Subcutaneous abdominal adipose tissue (tissue), 5 donors: ENCODE measurements around the gene RAB36.

Source experiments
- H3K27ac ChIP-seq: one replicate; pipeline ENCODE4 v1.7.0; 2013; ENCODE audit warnings: low read depth, mild to moderate bottlenecking, inconsistent platforms, low read length, moderate library complexity
- H3K27me3 ChIP-seq, 5 donors: one replicate each; pipeline ENCODE4 v1.7.0; 2013; ENCODE audit warnings: low read length in 5 of 5, inconsistent platforms in 1 of 5; ENCODE audit not compliant: control insufficient read depth in 5 of 5, insufficient read depth in 4 of 5
- H3K36me3 ChIP-seq, 5 donors: one replicate each; pipeline ENCODE4 v1.7.0; 2013; ENCODE audit warnings: low read length in 5 of 5; ENCODE audit not compliant: control insufficient read depth in 5 of 5, insufficient read depth in 5 of 5
- H3K4me1 ChIP-seq, 5 donors: one replicate each; pipeline ENCODE4 v1.7.0; 2013; ENCODE audit warnings: low read length in 5 of 5, mild to moderate bottlenecking in 3 of 5, moderate library complexity in 1 of 5; ENCODE audit not compliant: control insufficient read depth in 5 of 5, insufficient read depth in 5 of 5
- H3K4me3 ChIP-seq, 5 donors: one replicate each; pipeline ENCODE4 v1.7.0; 2013; ENCODE audit warnings: low read length in 5 of 5, low read depth in 1 of 5
- H3K9ac ChIP-seq, 5 donors: one replicate each; pipeline ENCODE4 v1.7.0; 2013; ENCODE audit warnings: low read length in 5 of 5, mild to moderate bottlenecking in 4 of 5, moderate library complexity in 3 of 5
- H3K9me3 ChIP-seq, 5 donors: one replicate each; pipeline ENCODE4 v1.7.0; 2013; ENCODE audit warnings: low read length in 5 of 5; ENCODE audit not compliant: control insufficient read depth in 5 of 5
- donor health status: healthy.
- donor health status: healthy.
- donor health status: healthy.
- donor health status: healthy.
- donor health status: healthy.

Gene RAB36, protein sequence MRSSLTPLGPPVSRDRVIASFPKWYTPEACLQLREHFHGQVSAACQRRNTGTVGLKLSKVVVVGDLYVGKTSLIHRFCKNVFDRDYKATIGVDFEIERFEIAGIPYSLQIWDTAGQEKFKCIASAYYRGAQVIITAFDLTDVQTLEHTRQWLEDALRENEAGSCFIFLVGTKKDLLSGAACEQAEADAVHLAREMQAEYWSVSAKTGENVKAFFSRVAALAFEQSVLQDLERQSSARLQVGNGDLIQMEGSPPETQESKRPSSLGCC

DNA sequence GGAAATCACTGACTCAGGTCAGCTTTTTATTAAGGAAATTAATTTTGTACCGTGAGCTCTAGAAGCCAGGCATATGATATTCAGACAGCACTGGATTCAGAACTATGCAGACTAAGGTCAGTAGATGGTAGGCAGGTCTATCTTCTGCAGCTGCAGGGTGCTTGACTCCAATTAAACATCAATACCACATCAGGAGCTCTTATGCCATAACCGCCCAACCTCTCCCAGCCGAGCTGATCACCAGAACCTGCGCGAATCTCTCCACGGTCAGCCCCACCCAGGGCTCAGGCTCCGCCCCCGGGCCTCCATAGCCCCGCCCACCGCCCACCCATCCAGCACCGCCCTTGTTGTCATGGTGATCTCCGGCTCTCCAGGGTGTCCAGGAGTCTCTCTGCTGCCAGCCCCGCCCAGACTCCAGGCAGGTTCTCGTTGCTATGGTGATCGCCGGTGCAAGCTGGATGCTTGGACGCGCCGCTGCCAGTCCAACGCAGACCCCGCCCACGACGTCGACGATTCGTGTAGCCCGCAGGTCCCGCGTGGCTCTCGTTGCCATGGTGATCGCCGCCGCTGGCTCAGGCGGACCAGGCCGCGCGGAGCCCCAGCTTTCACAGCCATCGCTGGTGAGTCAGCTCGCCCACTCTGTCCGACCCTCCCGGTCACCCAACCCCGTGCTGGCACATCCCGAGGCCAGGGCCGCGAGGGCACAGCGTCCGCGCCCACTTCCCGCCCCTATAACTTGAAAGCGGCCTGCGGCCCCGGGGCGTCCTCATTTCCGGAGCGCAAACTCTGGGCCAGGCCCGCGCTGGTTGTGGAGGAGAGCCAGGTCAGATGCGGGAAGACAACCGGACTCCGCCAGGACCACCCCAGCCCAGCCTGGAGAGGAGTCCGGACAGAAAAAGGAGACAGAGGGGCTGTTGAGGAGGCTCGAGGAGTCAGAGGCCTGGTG lies at the start of gene RAB36:
Gene RAB36 (plus strand): TSS at position 546 of the 946 bp plus-strand sequence. CDS start 1,140 bp downstream, outside the sequence.
- peak within 1 kb of the TSS; percentile 13 to 65 (median 56) for H3K4me3 ChIP-seq
- H3K27me3 ChIP-seq = no peaks in the 10 kb centered on the region
- peaks cover 0 to 45% (median 32%) of the 10 kb centered on the region in 5 donors for H3K4me1 ChIP-seq
- peaks cover 0 to 3% (median 0%) of the 10 kb centered on the region in 5 donors for H3K36me3 ChIP-seq
- no peaks in the 10 kb centered on the region for H3K9me3 ChIP-seq
- H3K9ac ChIP-seq = peak within 1 kb of the TSS in 4 of 5 donors; percentile 9 to 72 (median 60)
- H3K27ac ChIP-seq = peak within 1 kb of the TSS; percentile 57

DNA sequence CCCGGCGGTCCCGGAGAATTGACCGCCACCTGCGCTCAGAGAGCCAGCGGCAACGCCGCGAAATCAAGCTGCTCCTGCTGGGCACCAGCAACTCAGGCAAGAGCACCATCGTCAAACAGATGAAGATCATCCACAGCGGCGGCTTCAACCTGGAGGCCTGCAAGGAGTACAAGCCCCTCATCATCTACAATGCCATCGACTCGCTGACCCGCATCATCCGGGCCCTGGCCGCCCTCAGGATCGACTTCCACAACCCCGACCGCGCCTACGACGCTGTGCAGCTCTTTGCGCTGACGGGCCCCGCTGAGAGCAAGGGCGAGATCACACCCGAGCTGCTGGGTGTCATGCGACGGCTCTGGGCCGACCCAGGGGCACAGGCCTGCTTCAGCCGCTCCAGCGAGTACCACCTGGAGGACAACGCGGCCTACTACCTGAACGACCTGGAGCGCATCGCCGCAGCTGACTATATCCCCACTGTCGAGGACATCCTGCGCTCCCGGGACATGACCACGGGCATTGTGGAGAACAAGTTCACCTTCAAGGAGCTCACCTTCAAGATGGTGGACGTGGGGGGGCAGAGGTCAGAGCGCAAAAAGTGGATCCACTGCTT lies 49.4 kb upstream of the RAB36 start:
- no peaks in the 10 kb centered on the region for H3K9me3 ChIP-seq
- H3K9ac ChIP-seq = no peak overlapping the region
- no peak overlapping the region for H3K27ac ChIP-seq

DNA sequence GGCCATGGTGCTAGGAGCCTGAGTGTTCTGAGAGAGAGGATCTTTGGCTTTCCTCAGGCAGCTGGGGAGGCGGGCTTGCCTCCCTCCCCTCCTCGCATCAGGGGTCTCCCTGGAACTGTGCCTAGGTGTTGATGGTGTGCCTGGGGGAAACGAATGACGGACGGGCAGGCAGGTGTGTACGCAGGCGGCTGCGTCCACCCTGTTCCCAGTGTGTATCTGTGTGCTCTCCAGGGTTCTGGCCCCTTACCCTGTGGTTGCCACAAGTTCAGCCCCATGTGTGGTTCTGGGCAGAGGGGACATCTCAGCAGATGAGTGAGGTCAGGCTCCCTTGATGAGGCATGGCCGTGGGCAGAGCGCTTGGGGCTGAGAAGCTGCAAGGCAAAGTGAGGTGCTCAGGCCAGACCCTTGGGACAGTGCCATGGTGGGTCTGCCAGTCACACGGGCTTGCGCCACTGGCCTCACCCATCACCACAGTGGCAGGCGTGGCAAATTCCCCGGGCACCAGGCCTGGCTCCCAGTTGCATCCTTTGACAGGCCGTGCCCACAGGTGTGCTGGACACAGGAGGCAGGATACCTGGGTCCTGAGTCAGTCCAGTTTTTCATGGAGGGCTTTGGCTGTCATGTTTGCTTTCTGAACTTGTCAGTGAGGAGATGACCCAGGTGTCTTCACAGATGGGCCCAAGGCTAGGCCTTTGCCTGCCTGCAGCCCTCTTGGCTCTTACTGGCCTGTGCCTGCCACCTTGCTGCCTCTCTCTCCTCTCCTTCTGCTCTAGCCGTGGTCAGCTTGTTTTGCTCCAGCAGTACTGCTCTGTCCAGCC lies 47.7 kb upstream of the RAB36 start:
- H3K9ac ChIP-seq = peak overlapping the region in 1 of 5 donors; percentile 24
- H3K9me3 ChIP-seq = no peaks in the 10 kb centered on the region
- H3K27ac ChIP-seq = no peak overlapping the region
- H3K4me1 ChIP-seq = peaks cover 0 to 58% (median 13%) of the 10 kb centered on the region in 5 donors
- H3K4me3 ChIP-seq = no peak overlapping the region
- peaks cover 0 to 11% (median 0%) of the 10 kb centered on the region in 5 donors for H3K36me3 ChIP-seq
- no peaks in the 10 kb centered on the region for H3K27me3 ChIP-seq

More for the DNA sequence above, 49.4 kb upstream of the RAB36 start:
- peaks cover 0 to 19% (median 0%) of the 10 kb centered on the region in 5 donors for H3K36me3 ChIP-seq
- H3K27me3 ChIP-seq = no peaks in the 10 kb centered on the region
- H3K4me3 ChIP-seq = no peak overlapping the region
- H3K4me1 ChIP-seq = peaks cover 0 to 50% (median 13%) of the 10 kb centered on the region in 5 donors

DNA sequence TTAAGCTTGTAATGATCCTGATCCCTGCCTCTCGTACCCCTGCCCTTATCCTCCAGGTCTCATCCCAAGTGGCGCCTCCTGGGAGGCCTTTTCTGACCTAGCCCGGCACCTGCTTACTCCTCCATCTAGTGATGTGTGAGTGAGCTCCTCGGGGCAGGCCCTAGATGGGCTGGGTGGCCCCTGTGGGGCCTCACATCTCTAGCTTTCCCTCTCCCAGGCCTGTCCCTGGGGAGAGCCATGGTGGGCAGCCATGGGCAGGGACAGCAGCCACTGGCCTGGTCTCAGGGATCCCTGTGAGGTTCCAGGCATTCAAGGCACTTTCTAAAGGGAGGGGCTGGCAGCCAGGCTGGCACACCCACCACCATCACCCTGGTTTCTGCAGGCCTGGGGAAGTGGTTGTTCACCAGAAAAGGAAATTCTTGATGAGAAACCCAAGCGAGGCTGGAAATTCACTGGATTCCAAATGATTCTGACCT lies 47.0 kb upstream of the RAB36 start:
- Histone ChIP-seq H3K27me3 (no peaks in the 10 kb centered on the region), H3K36me3 (peaks cover 0 to 11% (median 0%) of the 10 kb centered on the region in 5 donors), H3K9me3 (no peaks in the 10 kb centered on the region), H3K27ac (no peak overlapping the region), H3K9ac (peak overlapping the region in 1 of 5 donors; percentile 24), H3K4me1 (peaks cover 0 to 63% (median 13%) of the 10 kb centered on the region in 5 donors), H3K4me3 (no peak overlapping the region)

DNA sequence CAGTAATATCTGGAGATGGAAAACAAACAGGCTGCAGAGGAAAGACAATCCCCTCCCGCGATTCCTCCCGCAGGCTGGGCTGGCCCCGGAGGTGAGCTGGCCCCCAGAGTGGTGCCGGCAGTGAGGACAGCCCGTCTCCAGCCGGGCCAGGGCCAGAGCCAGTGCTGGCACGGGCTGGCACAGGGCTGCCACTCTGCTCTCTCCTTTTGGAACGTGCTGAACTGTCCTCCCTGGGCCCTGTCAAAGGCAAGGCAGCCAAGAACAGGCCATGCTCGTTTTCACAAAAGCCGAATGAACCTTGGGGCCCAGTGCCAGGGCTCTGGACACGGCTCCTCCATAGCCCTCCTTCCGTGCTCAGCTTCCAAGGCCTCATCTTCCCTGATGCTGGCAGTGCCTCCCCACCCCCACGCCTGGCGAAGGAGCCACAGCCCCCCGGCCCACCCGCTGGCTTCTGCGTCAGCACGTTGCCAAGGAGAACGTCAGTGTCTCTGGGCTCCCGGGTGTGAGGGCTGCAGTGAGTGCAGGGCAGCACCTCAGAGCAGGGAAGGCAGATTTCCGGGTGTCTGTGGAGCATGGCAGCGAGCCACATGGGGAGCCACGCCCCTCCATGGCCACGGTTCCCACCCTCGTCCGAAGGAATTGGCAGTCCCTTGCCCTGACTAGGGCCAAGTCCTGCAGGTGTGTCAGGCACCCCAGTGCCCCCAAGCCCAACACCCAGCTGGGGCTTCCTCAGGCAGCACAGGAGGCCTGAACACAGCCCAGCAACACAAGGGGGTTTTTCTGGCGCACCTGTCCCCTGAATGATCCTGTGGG lies 46.4 kb upstream of the RAB36 start:
- peaks cover 0 to 63% (median 13%) of the 10 kb centered on the region in 5 donors for H3K4me1 ChIP-seq
- no peaks in the 10 kb centered on the region for H3K27me3 ChIP-seq
- H3K27ac ChIP-seq = no peak overlapping the region
- H3K9me3 ChIP-seq = no peaks in the 10 kb centered on the region
- H3K4me3 ChIP-seq = no peak overlapping the region
- H3K36me3 ChIP-seq = peaks cover 0 to 13% (median 0%) of the 10 kb centered on the region in 5 donors
- H3K9ac ChIP-seq = peak overlapping the region in 1 of 5 donors; percentile 0

DNA sequence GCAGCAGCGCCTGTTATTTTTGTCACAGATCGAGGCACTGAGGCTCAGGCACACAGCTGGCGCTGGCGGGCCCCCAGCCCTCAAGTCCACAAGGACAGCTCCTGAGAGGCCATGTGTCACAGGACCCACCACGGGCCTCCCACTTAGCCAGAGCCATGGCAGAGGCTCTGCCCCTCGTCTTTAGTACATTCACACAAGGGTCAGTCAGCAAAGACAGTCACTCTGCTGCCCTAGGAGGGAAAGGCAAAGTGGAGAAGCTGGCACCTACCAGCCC lies 45.8 kb upstream of the RAB36 start:
- peaks cover 0 to 15% (median 0%) of the 10 kb centered on the region in 5 donors for H3K36me3 ChIP-seq
- H3K27me3 ChIP-seq = no peaks in the 10 kb centered on the region
- no peak overlapping the region for H3K27ac ChIP-seq
- no peak overlapping the region for H3K4me3 ChIP-seq
- H3K9ac ChIP-seq = peak overlapping the region in 1 of 5 donors; percentile 0
- no peaks in the 10 kb centered on the region for H3K9me3 ChIP-seq
- H3K4me1 ChIP-seq = peaks cover 0 to 63% (median 13%) of the 10 kb centered on the region in 5 donors

DNA sequence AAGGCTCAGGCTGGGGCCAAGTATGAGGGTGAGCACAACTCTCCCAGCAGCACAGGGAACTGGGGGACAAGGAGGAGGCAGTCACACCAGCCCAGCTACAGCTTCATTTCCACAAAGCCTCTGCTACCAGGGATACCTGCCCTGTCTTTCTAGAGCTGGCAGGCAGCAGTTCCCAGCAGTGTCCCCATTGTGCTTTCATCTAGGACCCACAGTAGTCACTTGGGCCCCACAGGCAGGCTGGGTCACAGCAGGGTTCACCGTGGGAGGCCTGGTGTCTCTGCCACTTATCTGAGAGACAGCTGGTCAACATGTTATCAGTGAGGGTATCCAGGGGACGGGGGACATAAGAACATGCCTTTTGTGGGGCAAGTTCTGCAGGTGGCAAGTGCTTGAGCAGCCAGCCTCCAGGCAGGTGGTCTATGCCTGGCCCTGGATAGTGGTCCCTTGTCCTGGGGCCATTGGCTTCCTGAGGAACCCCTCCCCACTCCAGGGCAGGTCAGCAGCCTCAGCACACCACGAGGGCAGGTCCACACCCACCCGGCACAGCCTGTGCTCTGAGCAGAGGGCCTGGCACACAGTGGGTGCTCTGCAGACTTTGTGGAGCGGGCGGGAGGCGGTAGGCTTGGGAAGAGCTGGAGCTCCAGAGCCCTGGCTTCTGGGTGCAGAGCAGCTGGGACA lies 45.0 kb upstream of the RAB36 start:
- no peak overlapping the region for H3K27ac ChIP-seq
- no peak overlapping the region for H3K9ac ChIP-seq
- H3K27me3 ChIP-seq = no peaks in the 10 kb centered on the region
- H3K36me3 ChIP-seq = peaks cover 0 to 13% (median 0%) of the 10 kb centered on the region in 5 donors
- no peaks in the 10 kb centered on the region for H3K9me3 ChIP-seq
- H3K4me3 ChIP-seq = no peak overlapping the region
- H3K4me1 ChIP-seq = peaks cover 0 to 63% (median 13%) of the 10 kb centered on the region in 5 donors

DNA sequence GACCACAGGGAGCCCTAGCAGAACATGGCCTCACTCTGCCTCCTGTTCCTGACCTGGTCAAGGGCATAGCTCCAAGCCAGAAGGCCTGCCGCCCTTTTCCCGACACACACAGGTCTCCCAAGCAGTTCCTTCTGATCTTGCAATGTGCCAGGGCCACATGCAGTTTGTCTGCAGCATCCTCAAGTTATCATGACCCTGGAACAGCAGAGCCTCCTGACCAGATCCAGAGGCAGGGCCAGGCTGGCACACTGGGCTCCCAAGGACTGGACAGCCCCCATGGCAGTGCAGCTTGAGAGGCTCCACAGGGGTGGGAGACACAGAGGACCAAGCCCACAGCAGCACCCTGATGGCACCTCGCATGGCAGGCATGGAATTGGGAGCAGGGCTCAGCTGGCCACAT lies 43.8 kb upstream of the RAB36 start:
- no peaks in the 10 kb centered on the region for H3K9me3 ChIP-seq
- no peaks in the 10 kb centered on the region for H3K27me3 ChIP-seq
- H3K9ac ChIP-seq = no peak overlapping the region
- peaks cover 0 to 5% (median 0%) of the 10 kb centered on the region in 5 donors for H3K36me3 ChIP-seq
- H3K4me3 ChIP-seq = no peak overlapping the region
- H3K4me1 ChIP-seq = peaks cover 0 to 61% (median 13%) of the 10 kb centered on the region in 5 donors
- H3K27ac ChIP-seq = no peak overlapping the region
